ENCODE measurements around the gene GNG8.

GRCh38 chr19:46623915-46624502 is 12.0 kb downstream of the GNG8 start:
- TF ChIP-seq GATA3 (IDR thresholded peaks at IDR 0.05; ENCODE audit: low read depth, low read length): no peak
- no peak for TF ChIP-seq GATA2 (IDR thresholded peaks at IDR 0.05; ENCODE audit: low read depth, low read length)

Measured in SH-SY5Y (cell line).